ENCODE data around the gene THAP3.

DNA sequence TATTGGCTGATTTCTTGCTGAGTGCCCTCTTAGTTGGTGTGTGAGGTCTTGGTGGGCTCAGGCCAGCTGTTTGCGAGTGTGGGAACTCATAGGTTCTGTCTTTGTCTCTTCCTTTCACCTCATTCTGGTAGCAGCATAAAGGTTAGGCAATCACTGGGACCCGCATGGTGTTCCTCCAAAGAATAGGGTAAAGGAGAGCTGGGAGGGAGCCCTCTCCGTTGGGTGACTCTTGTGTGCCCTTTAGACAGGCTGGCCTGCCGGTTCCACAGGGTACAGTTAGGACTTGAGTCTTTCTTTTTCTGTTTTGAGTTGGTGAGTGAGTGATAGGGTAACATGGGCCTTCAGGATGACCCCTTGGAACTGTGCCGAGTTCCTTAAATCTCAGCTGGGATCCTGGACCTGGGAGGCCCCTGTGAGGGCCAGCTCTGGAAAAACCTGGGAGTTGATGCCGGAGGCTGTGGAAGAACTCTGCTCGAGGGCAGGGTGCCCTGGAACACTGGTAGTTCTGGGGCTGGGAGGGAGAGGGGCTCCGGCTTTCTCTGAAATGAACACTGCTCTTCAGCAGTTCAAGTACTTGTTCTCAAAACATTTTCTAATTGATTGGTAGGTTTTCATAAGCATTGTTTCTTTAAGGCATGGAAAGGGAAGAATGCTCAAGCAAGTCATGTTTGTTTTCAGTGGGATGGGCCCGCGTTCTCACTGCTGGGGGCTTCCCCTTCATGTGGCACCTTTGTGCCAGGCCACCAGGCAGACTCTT lies 2.1 kb upstream of the THAP3 start:
- TF ChIP-seq, protein P1, sequence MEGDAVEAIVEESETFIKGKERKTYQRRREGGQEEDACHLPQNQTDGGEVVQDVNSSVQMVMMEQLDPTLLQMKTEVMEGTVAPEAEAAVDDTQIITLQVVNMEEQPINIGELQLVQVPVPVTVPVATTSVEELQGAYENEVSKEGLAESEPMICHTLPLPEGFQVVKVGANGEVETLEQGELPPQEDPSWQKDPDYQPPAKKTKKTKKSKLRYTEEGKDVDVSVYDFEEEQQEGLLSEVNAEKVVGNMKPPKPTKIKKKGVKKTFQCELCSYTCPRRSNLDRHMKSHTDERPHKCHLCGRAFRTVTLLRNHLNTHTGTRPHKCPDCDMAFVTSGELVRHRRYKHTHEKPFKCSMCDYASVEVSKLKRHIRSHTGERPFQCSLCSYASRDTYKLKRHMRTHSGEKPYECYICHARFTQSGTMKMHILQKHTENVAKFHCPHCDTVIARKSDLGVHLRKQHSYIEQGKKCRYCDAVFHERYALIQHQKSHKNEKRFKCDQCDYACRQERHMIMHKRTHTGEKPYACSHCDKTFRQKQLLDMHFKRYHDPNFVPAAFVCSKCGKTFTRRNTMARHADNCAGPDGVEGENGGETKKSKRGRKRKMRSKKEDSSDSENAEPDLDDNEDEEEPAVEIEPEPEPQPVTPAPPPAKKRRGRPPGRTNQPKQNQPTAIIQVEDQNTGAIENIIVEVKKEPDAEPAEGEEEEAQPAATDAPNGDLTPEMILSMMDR (conservative IDR thresholded peaks at IDR 0.05; ENCODE audit: low read length) = no peak
- TF ChIP-seq EZH2phosphoT487 (IDR thresholded peaks at IDR 0.05; ENCODE audit: borderline replicate concordance) = no peak
